Adipose tissue (tissue), 3 donors: Measurements from ENCODE around the gene AFF3. TPM values are rescaled to one million over a fixed set of nuclear protein-coding genes. Genes with fewer than 3 reads are reported as not detected.

Experiments
- H3K27ac ChIP-seq: one replicate; pipeline ENCODE4 v1.5.1; 2013; ENCODE audit warnings: low read depth, low read length
- WGBS, 3 donors: extraction: QIAGEN DNeasy Blood & Tissue Kit; methylation state at CpG; one replicate each; pipeline ENCODE4 v1.1.7; 2013; 5-methylcytosine and 5-hydroxymethylcytosine counted together
- polyA plus RNA-seq, 3 donors: library from polyadenylated mRNA; stranded (reverse); fragments of 200-250 nt; gene quantifications; one replicate each; pipeline ENCODE4 v1.2.3, GENCODE V29; 2013
- donor health status: healthy with polysubstance abuse.
- donor health status: Bipolar disorder and iron deficiency.
- donor health status: healthy.

The AFF3 gene
- polyA plus RNA-seq, 3 donors: 0.21 to 0.56 (median 0.56) TPM

- no peak overlapping the region for H3K27ac ChIP-seq
- WGBS, 3 donors: 79 to 85% (median 80%) methylated on average over 45 to 54 of the region's 54 CpGs
Measured at GRCh38 chr2:99593692-99594427, 548.5 kb downstream of the AFF3 start.

GRCh38 chr2:99576775-99577174, 565.6 kb downstream of the AFF3 start:
- no peak overlapping the region for H3K27ac ChIP-seq
- 51 to 84% (median 81%) methylated on average over 3 of the region's 3 CpGs for WGBS, 3 donors

GRCh38 chr2:99573634-99574251, 568.6 kb downstream of the AFF3 start:
- 79 to 84% (median 81%) methylated on average over 11 of the region's 11 CpGs for WGBS, 3 donors
- no peak overlapping the region for H3K27ac ChIP-seq

GRCh38 chr2:99572373-99573164, 569.8 kb downstream of the AFF3 start:
- H3K27ac ChIP-seq: no peak overlapping the region
- WGBS, 3 donors: 60 to 86% (median 84%) methylated on average over 13 of the region's 13 CpGs

GRCh38 chr2:99571954-99572353, 570.4 kb downstream of the AFF3 start:
- WGBS, 3 donors: 32 to 72% (median 72%) methylated on average over 2 of the region's 2 CpGs
- no peak overlapping the region for H3K27ac ChIP-seq

- no peak overlapping the region for H3K27ac ChIP-seq
- WGBS, 3 donors: 73 to 86% (median 85%) methylated on average over 4 of the region's 4 CpGs
Measured at GRCh38 chr2:99571533-99571932, 570.9 kb downstream of the AFF3 start.

- no peak overlapping the region for H3K27ac ChIP-seq
- 86 to 93% (median 91%) methylated on average over 4 of the region's 4 CpGs for WGBS, 3 donors
Measured at GRCh38 chr2:99571021-99571420, 571.4 kb downstream of the AFF3 start.

GRCh38 chr2:99569386-99569785, 573.0 kb downstream of the AFF3 start:
- no peak overlapping the region for H3K27ac ChIP-seq
- 50 to 96% (median 96%) methylated on average over 5 of the region's 5 CpGs for WGBS, 3 donors

- H3K27ac ChIP-seq: no peak overlapping the region
- 82 to 87% (median 84%) methylated on average over 7 of the region's 7 CpGs for WGBS, 3 donors
Measured at GRCh38 chr2:99565227-99565626, 577.2 kb downstream of the AFF3 start.

GRCh38 chr2:99562516-99562915, 579.9 kb downstream of the AFF3 start:
- 87 to 93% (median 91%) methylated on average over 2 of the region's 2 CpGs for WGBS, 3 donors

GRCh38 chr2:99561804-99562203, 580.6 kb downstream of the AFF3 start:
- H3K27ac ChIP-seq: no peak overlapping the region
- 82 to 90% (median 83%) methylated on average over 3 of the region's 3 CpGs for WGBS, 3 donors

More at GRCh38 chr2:99562516-99562915, 579.9 kb downstream of the AFF3 start:
- H3K27ac ChIP-seq: no peak overlapping the region

- no peak overlapping the region for H3K27ac ChIP-seq
- WGBS, 3 donors: 3 to 7% (median 4%) methylated on average over 17 of the region's 17 CpGs
Measured at GRCh38 chr2:99559075-99559662, 583.2 kb downstream of the AFF3 start.

GRCh38 chr2:99555404-99555803, 587.0 kb downstream of the AFF3 start:
- no peak overlapping the region for H3K27ac ChIP-seq
- WGBS, 3 donors: 66 to 82% (median 74%) methylated on average over 2 of the region's 2 CpGs

GRCh38 chr2:99554871-99555270, 587.5 kb downstream of the AFF3 start:
- WGBS, 3 donors: 54 to 67% (median 64%) methylated on average over 3 of the region's 3 CpGs
- no peak overlapping the region for H3K27ac ChIP-seq

- 42 to 81% (median 78%) methylated on average over 23 of the region's 23 CpGs for WGBS, 3 donors
- H3K27ac ChIP-seq: no peak overlapping the region
Measured at GRCh38 chr2:99554238-99554637, 588.2 kb downstream of the AFF3 start.

GRCh38 chr2:99552529-99552928, 589.9 kb downstream of the AFF3 start:
- WGBS, 3 donors: 61 to 85% (median 81%) methylated on average over 2 of the region's 2 CpGs
- H3K27ac ChIP-seq: no peak overlapping the region

- 73 to 79% (median 75%) methylated on average over 5 of the region's 5 CpGs for WGBS, 3 donors
- H3K27ac ChIP-seq: no peak overlapping the region
Measured at GRCh38 chr2:99550368-99550767, 592.0 kb downstream of the AFF3 start.

- no peak overlapping the region for H3K27ac ChIP-seq
- 57 to 79% (median 66%) methylated on average over 3 of the region's 3 CpGs for WGBS, 3 donors
Measured at GRCh38 chr2:99545604-99546003, 596.8 kb downstream of the AFF3 start.

GRCh38 chr2:99545066-99545465, 597.3 kb downstream of the AFF3 start:
- H3K27ac ChIP-seq: no peak overlapping the region
- WGBS, 3 donors: 71 to 79% (median 79%) methylated on average over 1 of the region's 1 CpG
